ENCODE results near the gene KCND3.

Gene KCND3

GRCh38 chr1:111827946-111828345, 161.5 kb downstream of the KCND3 start:
- no peak overlapping the region for H3K4me3 ChIP-seq (ENCODE audit: low read depth, low read length)
- no peak for TF ChIP-seq CTCF (IDR thresholded peaks at IDR 0.05; ENCODE audit: borderline replicate concordance, insufficient read depth, low read depth, low read length)

DNA sequence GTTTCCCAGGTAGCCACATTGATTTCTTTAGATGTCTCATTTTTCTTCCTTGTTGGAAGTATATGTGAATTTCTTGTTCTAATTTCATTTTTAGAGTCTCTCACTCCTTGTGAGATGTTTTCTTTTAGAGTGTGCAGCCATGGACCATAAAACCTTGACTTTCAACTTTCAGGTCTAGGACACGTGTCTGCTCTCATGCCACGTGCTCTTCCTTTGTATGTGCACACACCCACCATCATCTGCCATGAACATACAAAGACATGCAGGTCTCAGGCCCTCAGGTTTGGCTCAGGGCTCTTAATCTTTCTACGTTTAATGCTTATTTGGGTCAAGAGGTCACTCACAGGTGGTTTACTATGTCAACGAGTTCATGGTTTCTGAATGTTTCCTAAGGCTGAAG, 163.2 kb downstream of the KCND3 start:
- H3K4me3 ChIP-seq (ENCODE audit: low read depth, low read length): no peak overlapping the region
- TF ChIP-seq CTCF (IDR thresholded peaks at IDR 0.05; ENCODE audit: borderline replicate concordance, insufficient read depth, low read depth, low read length): no peak

DNA sequence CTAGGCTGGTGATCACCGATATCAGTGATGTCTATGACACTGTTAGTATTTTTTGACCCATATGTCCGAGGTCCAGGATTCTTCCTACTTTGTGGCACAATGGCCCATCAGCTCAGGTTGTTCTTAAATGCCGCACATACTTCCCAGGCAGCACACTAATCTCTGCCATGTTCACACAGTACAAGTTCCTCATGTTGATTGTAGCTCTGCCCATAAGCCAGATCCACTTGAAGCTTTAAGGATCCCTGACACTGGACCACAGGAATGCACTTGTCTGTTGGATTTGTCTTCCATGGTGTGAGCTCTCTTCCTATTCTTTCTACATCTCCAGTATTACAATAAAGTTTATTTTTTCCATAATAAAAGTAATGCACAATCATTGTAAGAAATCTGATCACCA, 164.3 kb downstream of the KCND3 start:
- TF ChIP-seq CTCF (IDR thresholded peaks at IDR 0.05; ENCODE audit: borderline replicate concordance, insufficient read depth, low read depth, low read length): no peak
- H3K4me3 ChIP-seq (ENCODE audit: low read depth, low read length): no peak overlapping the region

DNA sequence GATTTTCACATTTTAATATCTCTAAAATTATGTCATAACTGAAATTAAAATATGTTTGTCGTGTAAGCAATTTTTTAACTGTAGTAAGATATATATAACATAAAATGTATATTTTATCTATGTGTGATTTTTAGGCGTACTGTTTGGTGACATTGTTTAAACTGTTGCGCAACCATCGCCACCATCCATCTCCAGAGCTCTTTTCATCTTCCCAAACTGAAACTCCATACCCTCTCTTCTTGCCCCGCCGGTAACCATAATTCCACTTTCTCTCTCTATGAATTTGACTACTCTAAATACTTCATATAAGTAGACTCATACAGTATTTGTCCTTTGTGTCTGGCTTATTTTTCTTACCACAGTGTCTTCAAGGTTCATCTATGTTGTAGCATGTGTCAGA, 167.3 kb downstream of the KCND3 start:
- TF ChIP-seq CTCF (IDR thresholded peaks at IDR 0.05; ENCODE audit: borderline replicate concordance, insufficient read depth, low read depth, low read length): no peak
- H3K4me3 ChIP-seq (ENCODE audit: low read depth, low read length): no peak overlapping the region

- H3K4me3 ChIP-seq (ENCODE audit: low read depth, low read length): no peak overlapping the region
- no peak for TF ChIP-seq CTCF (IDR thresholded peaks at IDR 0.05; ENCODE audit: borderline replicate concordance, insufficient read depth, low read depth, low read length)
Observed at GRCh38 chr1:111821121-111821745, 168.2 kb downstream of the KCND3 start.

DNA sequence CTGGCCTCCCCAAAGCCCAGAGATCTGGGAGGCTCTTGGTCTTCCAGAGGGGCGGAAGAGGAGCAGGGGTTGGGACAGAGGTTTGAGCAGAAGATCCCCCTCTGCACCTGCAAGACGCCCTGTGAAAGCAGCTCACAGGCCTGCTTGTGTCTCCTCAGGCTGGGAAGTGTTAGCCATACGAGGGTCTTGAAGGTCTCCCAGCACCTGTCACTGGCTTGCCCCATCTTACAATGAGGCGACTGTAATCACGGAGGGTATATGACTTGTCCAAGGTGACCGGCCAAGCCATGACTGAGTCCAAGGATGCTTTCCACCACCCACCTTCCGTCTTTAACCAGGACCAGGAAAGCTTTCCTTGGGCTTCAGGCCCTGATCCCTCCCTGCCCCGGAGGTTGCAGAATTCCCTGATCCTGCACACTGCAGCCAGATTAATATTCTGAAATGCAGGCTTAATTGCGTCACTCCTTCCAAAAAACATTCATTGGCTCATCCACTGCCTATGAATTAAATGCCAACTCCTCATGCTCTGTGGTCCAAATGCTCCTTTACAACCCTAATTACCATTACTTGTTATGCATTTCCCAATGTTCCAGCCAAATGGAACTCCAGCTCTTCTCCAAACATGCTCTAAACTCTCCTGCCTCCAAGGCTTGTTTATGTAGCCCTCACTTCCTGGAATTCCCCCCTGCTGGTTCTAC, 169.8 kb downstream of the KCND3 start:
- no peak for TF ChIP-seq CTCF (IDR thresholded peaks at IDR 0.05; ENCODE audit: borderline replicate concordance, insufficient read depth, low read depth, low read length)
- H3K4me3 ChIP-seq (ENCODE audit: low read depth, low read length): no peak overlapping the region

DNA sequence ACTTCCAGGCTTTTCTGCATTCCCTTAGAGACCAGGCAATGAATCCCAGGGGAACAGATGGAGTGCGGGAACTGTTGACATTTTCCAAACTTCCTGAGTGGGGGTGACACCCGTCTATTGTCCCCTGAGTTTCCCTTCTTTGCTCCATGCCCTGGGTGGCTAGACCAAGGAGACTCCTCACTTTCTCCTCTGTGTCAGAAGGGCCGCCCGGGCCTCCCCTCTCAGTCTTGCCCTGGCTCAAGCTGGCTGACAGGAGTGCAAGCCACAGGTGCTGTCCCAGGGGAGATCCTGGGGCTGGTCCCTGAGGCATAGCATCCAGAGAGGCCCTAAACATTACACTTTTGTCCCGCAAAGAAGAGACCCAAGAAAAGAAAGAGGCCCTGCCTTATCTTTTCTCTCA, 170.9 kb downstream of the KCND3 start:
- no peak overlapping the region for H3K4me3 ChIP-seq (ENCODE audit: low read depth, low read length)
- TF ChIP-seq CTCF (IDR thresholded peaks at IDR 0.05; ENCODE audit: borderline replicate concordance, insufficient read depth, low read depth, low read length): no peak

Data from GM12875 (cell line).